HUES6 (cell line): ENCODE measurements around the gene PDSS1.

Experiments used
- H3K27ac ChIP-seq: 2 replicates; pipeline ENCODE4 v1.7.0; 2013; ENCODE audit warnings: low read depth, mild to moderate bottlenecking, low read length, inconsistent platforms
- H3K27me3 ChIP-seq: 2 replicates; pipeline ENCODE4 v1.6.1; 2013; ENCODE audit warnings: low read length; ENCODE audit not compliant: control insufficient read depth, insufficient read depth
- H3K36me3 ChIP-seq: 2 replicates; pipeline ENCODE4 v1.6.1; 2013; ENCODE audit warnings: low read length; ENCODE audit not compliant: control insufficient read depth, insufficient read depth
- H3K4me1 ChIP-seq: 2 replicates; pipeline ENCODE4 v1.6.1; 2013; ENCODE audit warnings: low read length; ENCODE audit not compliant: control insufficient read depth, insufficient read depth
- H3K4me3 ChIP-seq: 2 replicates; pipeline ENCODE4 v1.5.1; 2013; ENCODE audit warnings: low read depth, low read length
- H3K9ac ChIP-seq: one replicate; pipeline ENCODE4 v1.6.1; 2013; ENCODE audit warnings: mild to moderate bottlenecking, low read length
- H3K9me3 ChIP-seq: 2 replicates; pipeline ENCODE4 v1.6.1; 2013; ENCODE audit warnings: low read depth, low read length; ENCODE audit not compliant: control insufficient read depth, insufficient read depth

Gene PDSS1

DNA sequence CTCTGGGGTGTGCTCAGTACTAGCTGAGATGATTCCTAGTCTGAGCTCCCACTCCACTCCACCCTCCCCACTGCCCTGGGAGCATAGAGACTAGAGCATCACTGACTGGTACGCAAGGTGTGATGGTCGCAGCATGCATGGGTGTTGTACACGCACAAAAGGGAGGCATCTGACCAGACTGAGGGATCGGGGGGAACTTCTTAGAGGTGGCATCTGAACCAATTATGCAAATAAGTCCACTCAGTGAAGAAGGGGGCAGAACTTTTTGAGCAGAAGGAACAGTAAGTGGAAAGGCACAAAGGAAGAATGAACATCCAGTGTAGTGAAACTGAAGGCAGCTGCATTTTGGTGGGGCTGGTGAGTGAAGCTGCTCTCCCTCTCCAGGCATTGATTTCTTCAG is 25.5 kb downstream of the PDSS1 start:
- H3K9ac ChIP-seq: no peak overlapping the region
- no peaks in the 10 kb centered on the region for H3K4me1 ChIP-seq
- no peaks in the 10 kb centered on the region for H3K27me3 ChIP-seq
- H3K36me3 ChIP-seq: peaks cover 71% of the 10 kb centered on the region
- H3K4me3 ChIP-seq: no peak overlapping the region
- no peak overlapping the region for H3K27ac ChIP-seq
- no peaks in the 10 kb centered on the region for H3K9me3 ChIP-seq

GRCh38 chr10:26725837-26726727 is 28.6 kb downstream of the PDSS1 start:
- peaks cover 66% of the 10 kb centered on the region for H3K36me3 ChIP-seq

DNA sequence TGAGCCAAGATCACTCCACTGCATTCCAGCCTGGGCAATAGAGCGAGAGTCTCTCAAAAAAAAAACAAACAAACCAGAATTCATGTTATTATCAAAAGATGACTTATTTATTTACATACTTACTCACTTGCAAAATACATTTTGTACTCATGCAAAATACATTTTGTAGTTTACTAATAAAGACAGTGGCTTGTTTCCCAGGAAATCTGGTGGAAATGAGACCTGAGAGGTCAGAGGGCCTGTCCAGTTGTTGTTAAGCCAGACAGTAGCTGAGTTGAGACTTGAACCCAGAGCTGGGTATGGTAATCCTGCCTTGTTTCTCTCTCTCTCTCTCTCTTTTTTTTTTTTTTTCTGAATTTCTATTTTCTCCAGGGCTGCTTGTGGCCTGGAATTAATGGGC is 29.5 kb downstream of the PDSS1 start:
- no peaks in the 10 kb centered on the region for H3K9me3 ChIP-seq
- no peaks in the 10 kb centered on the region for H3K4me1 ChIP-seq
- peaks cover 66% of the 10 kb centered on the region for H3K36me3 ChIP-seq
- no peak overlapping the region for H3K9ac ChIP-seq
- H3K27me3 ChIP-seq: no peaks in the 10 kb centered on the region
- H3K27ac ChIP-seq: no peak overlapping the region
- no peak overlapping the region for H3K4me3 ChIP-seq

More at GRCh38 chr10:26725837-26726727, 28.6 kb downstream of the PDSS1 start:
- H3K4me1 ChIP-seq: no peaks in the 10 kb centered on the region
- no peak overlapping the region for H3K9ac ChIP-seq
- no peak overlapping the region for H3K27ac ChIP-seq
- H3K27me3 ChIP-seq: no peaks in the 10 kb centered on the region
- H3K4me3 ChIP-seq: no peak overlapping the region
- no peaks in the 10 kb centered on the region for H3K9me3 ChIP-seq

GRCh38 chr10:26728957-26729356 is 31.5 kb downstream of the PDSS1 start:
- H3K4me1 ChIP-seq: 0 out of 2 replicates have a peak, but pooled peaks cover under 1% of the 10 kb centered on the region
- H3K27ac ChIP-seq: no peak overlapping the region
- peaks cover 72% of the 10 kb centered on the region for H3K36me3 ChIP-seq
- H3K27me3 ChIP-seq: no peaks in the 10 kb centered on the region
- H3K4me3 ChIP-seq: no peak overlapping the region
- H3K9me3 ChIP-seq: no peaks in the 10 kb centered on the region
- H3K9ac ChIP-seq: no peak overlapping the region

DNA sequence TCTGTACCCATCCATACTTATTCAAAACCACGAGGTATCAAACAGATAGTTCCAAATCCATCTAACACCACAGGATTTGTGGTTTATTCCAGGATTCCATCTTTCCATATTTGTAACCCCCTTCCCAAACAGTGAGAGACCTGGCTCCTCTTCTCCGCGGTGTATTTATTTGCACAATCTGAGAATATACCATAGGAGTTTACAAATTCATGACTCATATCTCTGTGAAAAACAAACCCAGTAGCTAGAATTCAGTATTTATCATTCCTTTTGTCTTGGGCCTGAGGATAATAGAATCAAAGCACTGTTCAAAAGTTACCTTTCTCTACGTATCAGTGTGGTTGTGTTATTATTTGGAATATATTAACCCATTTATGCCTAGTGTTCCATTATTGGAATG is 31.9 kb downstream of the PDSS1 start:
- Histone ChIP-seq H3K36me3 (peaks cover 72% of the 10 kb centered on the region), H3K27ac (no peak overlapping the region), H3K9ac (no peak overlapping the region), H3K27me3 (no peaks in the 10 kb centered on the region), H3K4me3 (no peak overlapping the region), H3K4me1 (peaks cover 4% of the 10 kb centered on the region; the same call in 1 of the 2 replicates), H3K9me3 (no peaks in the 10 kb centered on the region)

- Histone ChIP-seq H3K4me1 (peaks cover 4% of the 10 kb centered on the region; the same call in 1 of the 2 replicates), H3K27ac (no peak overlapping the region), H3K9ac (no peak overlapping the region), H3K9me3 (no peaks in the 10 kb centered on the region), H3K36me3 (peaks cover 74% of the 10 kb centered on the region), H3K27me3 (no peaks in the 10 kb centered on the region), H3K4me3 (no peak overlapping the region)
Measured at GRCh38 chr10:26730552-26730951, 33.1 kb downstream of the PDSS1 start.

- H3K9me3 ChIP-seq: no peaks in the 10 kb centered on the region
- no peak overlapping the region for H3K4me3 ChIP-seq
- H3K27ac ChIP-seq: peak overlapping the region; percentile 48
- peaks cover 4% of the 10 kb centered on the region; the same call in 1 of the 2 replicates for H3K4me1 ChIP-seq
- H3K36me3 ChIP-seq: peaks cover 83% of the 10 kb centered on the region
- H3K27me3 ChIP-seq: no peaks in the 10 kb centered on the region
- H3K9ac ChIP-seq: no peak overlapping the region
Measured at GRCh38 chr10:26733750-26734568, 36.5 kb downstream of the PDSS1 start.

GRCh38 chr10:26735435-26735834 is 37.9 kb downstream of the PDSS1 start:
- H3K27ac ChIP-seq: no peak overlapping the region
- no peaks in the 10 kb centered on the region for H3K9me3 ChIP-seq
- H3K36me3 ChIP-seq: peaks cover 87% of the 10 kb centered on the region
- H3K4me3 ChIP-seq: no peak overlapping the region
- H3K27me3 ChIP-seq: no peaks in the 10 kb centered on the region
- peaks cover 4% of the 10 kb centered on the region; the same call in 1 of the 2 replicates for H3K4me1 ChIP-seq
- H3K9ac ChIP-seq: no peak overlapping the region

DNA sequence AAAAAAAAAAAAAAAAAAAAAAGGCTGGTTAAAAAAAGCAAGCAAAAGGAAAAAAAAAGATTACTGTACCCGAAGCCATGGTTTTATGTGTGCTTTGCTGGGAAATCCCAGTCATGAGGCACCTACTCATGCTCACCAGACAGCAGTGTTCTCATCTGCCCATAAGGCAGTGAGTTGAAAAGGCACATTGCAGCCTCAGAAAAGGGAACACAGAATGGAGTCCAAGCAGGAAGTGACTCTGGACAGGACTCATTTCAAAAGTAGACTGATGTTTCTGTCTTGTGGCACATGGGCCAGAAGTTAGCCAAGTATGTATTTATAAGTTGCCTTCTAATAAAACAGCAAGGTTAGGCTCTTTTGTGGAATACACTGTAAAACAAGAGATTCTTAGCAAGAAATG is 40.2 kb downstream of the PDSS1 start:
- H3K4me3 ChIP-seq: no peak overlapping the region
- H3K27me3 ChIP-seq: no peaks in the 10 kb centered on the region
- H3K36me3 ChIP-seq: peaks cover 89% of the 10 kb centered on the region
- H3K9ac ChIP-seq: no peak overlapping the region
- no peak overlapping the region for H3K27ac ChIP-seq
- peaks cover 4% of the 10 kb centered on the region; the same call in 1 of the 2 replicates for H3K4me1 ChIP-seq
- no peaks in the 10 kb centered on the region for H3K9me3 ChIP-seq

- Histone ChIP-seq H3K9me3 (no peaks in the 10 kb centered on the region), H3K27me3 (no peaks in the 10 kb centered on the region), H3K4me3 (no peak overlapping the region), H3K27ac (no peak overlapping the region), H3K4me1 (peaks cover 4% of the 10 kb centered on the region; the same call in 1 of the 2 replicates), H3K36me3 (peaks cover 90% of the 10 kb centered on the region), H3K9ac (no peak overlapping the region)
Measured at GRCh38 chr10:26738301-26738911, 40.9 kb downstream of the PDSS1 start.
